GM23248 (cell line): ENCODE results near the gene KRT82.

Source experiments
- EZH2 ChIP-seq: fragments of 200-600 bp; sonication (generic); IDR thresholded peaks from 2 replicates; pipeline ENCODE4 v1.6.1; 2018; ENCODE audit warnings: antibody characterized with exemption, mild to moderate bottlenecking; ENCODE audit not compliant: insufficient read depth, poor library complexity, severe bottlenecking
- EZH2phosphoT487 ChIP-seq: fragments of 200-600 bp; sonication (generic); IDR thresholded peaks from 2 replicates; pipeline ENCODE4 v1.6.1; 2018; ENCODE audit warnings: antibody characterized with exemption, moderate library complexity, mild to moderate bottlenecking, low read depth; ENCODE audit not compliant: insufficient read depth

DNA sequence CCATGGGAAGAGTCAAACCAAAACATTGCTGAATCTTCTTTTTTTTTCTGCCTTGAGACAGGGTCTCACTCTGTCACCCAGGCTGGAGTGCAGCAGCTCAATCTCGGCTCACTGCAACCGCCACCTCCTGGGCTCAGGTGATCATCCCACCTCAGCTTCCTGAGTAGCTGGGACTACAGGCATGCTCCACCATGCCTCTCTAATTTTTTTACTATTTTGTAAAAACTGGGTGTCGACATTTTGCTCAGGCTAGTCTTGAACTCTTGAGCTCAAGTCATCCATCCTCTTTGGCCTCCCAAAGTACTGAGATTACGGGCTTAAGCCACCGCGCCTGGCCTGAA lies 29.5 kb upstream of the KRT82 start:
- TF ChIP-seq EZH2: no peak
- TF ChIP-seq EZH2phosphoT487: no peak
